ENCODE data around the gene NDUFB11.
A peak's percentile ranks its signal among the peaks of the same experiment; 100 is the strongest.

The NDUFB11 gene

DNA sequence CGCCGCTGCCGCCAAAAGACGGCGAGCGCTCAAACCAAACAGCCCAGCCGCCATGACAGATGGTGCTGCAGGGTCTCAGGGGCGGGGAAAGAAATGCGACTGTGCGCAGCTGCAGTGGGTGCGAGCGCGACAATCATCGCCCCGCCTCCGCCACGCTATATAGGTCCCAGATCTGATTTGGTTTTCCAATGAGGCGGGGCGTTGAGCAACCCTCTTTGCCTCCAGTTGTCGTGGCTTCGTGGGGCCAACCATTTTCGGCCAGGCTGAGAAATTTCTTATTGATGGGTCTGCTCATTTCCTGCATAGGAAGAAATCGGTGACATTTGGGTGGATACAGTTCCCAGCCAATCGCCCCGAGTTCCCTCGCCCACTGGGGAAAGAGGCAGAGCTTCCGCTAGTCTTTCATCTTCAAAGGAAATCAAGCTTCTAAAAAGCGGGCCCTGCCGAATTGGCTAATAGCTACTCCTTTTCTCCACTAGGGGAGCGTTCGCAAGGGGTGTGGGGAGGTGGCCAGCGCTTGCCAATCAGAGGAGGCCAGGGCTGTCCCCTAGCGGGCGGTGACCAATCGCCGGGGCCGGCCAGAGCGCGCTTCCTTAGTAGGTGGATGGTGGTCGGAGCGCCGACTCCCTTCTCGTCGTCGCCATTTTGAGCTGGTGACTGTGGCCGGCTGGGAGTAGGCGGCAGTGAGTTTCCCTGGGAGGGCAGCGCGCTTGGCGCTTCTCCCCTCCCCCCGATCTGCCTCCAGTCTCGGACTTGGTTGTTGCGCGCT is at the start of gene NDUFB11, which contains the start of gene RBM10:
TSS of gene NDUFB11 (minus strand) at position 77 of the 769 bp plus-strand sequence. CDS start at position 54, 23 bp downstream.
TSS of gene RBM10 (plus strand) at position 596 of the 769 bp plus-strand sequence. CDS start 2,261 bp downstream, outside the sequence.
- peak; percentile 15 to 93 (median 81) for DNase-seq

DNA sequence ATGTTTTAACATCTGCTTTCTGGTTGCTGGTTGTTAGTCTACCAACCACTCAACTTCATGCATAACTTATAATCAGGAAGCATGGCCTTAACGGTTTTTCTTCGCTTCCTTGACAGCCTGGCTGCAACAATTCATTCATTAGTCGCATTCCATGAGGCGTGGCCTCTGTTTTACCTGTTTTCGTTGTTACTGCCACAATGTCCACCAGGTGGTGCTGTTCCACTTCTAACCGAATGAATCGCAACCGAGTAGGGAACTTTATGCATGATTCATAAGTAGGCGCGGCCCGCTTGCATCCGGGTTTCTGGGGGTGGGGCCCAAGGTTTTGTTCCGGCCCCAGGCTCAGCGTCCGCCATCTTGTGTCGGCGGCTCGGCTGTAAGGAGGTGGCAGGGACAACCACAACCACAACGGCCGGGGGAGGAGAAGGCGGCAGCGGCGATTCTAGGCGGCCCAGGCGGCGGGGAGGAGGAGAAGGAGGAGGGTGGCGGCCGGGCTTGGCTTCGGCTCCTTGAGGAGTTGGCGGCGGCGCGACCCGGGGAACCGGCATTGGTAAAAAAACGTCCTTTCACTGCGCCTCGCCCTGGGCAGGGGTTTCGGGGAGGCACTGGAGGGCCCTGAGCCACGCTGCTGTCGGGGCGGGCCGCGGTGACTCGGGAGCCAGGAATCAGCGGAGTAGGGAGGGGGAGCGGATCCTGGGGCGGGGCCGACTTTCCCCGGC is 49.1 kb upstream of the NDUFB11 start, which contains the start of gene UBA1:
TSS of gene UBA1 (plus strand) at position 355 of the 719 bp plus-strand sequence. CDS start 4,974 bp downstream, outside the sequence.
- peak; percentile 18 to 99 (median 86) for DNase-seq

DNA sequence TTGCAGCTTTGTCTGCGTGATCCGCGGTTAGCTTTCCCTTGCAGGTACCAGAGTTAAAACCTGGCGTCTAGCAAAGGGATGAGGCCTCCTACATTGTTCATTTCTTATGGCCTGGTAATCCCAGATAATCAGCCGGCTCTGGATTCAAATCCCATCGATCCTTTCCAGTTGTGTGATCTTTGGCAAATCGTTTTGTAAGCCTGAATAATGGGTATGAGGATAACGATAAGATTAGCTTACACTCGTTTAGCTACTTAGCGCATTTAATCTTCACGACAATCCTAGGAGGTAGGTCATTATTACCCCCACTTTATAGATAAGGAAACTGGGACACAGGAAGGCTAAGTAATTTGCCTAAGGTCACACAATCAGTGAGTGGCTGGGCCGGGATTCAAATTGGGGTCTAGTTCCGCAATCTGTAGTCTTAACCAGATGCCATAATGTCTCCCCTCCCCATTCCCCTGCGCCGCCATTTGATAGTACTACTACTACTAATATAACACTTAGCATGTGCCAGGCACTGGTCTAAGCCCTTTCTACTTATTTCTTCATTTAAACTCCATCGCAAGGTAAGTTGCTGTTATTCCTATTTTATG is 47.4 kb upstream of the NDUFB11 start:
- DNase-seq, result no peak

- DNase-seq, result no peak
Observed at GRCh38 chrX:47191331-47191730, 46.8 kb upstream of the NDUFB11 start.

GRCh38 chrX:47190445-47191269 is 46.2 kb upstream of the NDUFB11 start:
- peak; percentile 3 to 89 (median 73) for DNase-seq

GRCh38 chrX:47189906-47190305 is 45.4 kb upstream of the NDUFB11 start:
- DNase-seq, result no peak

DNA sequence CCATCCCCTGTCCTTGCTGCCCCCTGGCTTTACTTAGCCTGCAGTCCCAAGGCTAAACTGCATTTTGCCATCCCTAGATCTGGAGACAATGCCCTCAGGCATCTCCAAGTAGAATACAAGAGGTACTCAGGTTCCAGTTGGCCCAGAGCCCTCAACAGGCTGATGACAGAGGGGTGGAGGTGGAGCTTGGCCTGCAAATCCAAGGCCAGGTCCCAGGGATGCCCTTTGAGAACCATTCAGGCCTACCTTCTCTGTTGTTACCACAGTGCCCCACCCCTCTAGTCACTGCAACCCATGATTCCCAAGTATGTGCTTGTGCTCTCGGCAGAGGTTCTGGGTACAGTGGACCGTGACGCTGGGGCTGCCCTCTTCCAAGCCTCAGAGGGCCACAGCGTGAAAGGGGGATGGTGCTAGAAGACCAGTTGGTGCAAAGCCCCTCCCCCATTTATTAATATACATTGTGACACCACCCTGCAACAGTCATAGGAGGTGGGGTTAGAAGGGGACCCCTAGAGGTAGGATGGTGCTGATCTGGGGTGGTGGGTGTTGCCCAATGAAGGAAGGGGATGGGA is 42.7 kb upstream of the NDUFB11 start:
- no peak for DNase-seq

GRCh38 chrX:47186096-47186740 is 41.7 kb upstream of the NDUFB11 start:
- no peak for DNase-seq

GRCh38 chrX:47185241-47185640 is 40.7 kb upstream of the NDUFB11 start:
- DNase-seq, result no peak

DNA sequence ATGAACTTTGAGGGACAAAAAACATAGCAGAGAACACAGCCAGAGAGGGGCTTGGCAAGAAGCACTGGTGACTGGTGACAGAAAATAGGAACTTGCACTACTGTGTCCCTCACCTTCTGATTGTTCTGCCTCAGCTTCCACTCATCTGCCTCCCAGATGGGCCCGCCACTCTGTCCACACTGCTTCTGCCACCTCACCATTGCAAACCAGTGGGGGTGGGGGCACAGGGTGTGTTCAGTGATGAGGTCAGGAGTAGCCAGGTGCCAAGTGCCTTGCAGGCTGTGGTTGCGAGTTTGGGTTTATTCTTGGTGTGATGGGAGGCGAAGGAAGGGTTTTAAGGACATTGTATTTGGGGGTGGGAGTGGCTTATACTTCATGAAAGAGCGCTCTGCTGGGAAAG is 40.0 kb upstream of the NDUFB11 start:
- DNase-seq, result no peak

- DNase-seq, result no peak
Observed at GRCh38 chrX:47182106-47182700, 37.7 kb upstream of the NDUFB11 start.

DNA sequence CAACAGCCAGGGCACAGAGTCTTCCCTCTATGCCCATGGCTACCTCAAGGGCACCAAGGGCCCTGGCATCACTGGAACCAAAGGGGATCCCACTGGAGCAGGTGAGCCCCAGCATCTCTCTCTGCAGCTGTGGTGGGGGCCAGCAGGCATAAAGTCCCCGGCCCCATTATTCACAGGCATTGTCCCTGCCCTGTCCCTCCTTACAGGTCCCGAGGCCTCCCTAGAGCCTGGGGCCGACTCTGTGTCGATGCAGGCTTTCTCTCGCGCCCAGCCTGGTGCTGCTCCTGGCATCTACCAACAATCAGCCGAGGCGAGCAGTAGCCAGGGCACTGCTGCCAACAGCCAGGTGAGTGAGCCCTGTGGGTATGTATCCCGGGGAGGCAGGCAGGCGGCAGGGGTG is 36.8 kb upstream of the NDUFB11 start:
- DNase-seq, result no peak

DNA sequence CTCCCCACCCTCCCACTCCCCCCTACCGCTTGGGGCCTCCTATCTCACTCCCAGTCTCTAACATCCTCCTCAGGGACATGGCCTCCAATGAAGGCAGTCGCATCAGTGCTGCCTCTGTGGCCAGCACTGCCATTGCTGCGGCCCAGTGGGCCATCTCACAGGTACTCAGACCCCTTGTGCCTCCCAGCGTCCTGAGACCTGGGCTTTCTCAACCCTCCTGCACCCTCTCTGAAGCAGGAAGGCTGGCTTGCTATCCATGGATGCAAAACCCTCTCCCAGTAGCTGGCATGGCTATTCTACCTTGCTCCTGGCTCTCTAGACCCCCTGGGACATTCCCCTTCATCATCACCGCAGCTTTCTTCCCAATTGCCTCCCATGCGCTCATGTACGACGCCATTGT is 35.8 kb upstream of the NDUFB11 start:
- no peak for DNase-seq

DNA sequence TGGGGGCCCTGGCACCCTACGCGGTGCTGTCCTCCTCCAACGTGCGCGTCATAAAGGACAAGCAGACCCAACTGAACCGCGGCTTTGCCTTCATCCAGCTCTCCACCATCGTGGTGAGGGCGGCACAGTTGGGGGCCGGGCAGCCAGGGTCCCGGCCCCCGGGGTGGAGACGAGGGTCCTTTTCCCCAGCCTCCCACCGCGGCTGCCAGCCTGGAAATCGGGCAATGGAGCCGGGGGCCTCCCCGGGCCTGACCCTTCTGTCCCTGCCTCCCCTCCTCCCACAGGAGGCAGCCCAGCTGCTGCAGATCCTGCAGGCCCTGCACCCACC is 35.4 kb upstream of the NDUFB11 start:
- DNase-seq, result no peak

DNA sequence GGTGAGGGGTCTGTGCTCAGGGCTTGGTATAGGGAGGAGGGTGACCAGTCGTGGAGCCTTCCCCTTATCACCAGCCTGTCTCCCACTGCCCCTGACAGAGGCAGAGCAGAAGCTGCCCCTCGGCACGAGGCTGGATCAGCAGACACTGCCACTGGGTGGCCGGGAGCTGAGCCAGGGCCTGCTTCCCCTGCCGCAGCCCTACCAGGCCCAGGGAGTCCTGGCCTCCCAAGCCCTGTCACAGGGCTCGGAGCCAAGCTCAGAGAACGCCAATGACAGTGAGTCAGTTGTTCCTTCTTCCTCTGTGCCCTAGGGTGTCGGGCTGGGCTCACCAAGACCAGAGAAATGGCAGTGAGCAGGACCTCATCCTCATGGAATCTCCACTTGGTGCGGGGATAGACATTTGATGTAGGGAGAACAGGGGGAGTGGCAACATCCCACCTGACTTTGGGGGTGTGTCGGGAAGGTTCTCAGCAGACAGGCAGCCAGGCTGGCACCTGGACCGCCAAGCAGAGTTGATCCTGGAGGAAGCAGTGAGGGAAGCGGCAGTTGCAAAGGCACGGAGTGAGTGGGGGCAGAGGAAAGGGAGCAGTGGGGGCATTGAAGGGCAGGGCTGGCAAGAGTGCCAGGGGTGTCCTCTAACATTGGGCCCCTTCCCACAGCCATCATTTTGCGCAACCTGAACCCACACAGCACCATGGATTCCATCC is 34.9 kb upstream of the NDUFB11 start:
- peak in 37 of 51 donors; percentile 1 to 71 (median 30) for DNase-seq

GRCh38 chrX:47178337-47178736 is 33.8 kb upstream of the NDUFB11 start:
- DNase-seq, result no peak

DNA sequence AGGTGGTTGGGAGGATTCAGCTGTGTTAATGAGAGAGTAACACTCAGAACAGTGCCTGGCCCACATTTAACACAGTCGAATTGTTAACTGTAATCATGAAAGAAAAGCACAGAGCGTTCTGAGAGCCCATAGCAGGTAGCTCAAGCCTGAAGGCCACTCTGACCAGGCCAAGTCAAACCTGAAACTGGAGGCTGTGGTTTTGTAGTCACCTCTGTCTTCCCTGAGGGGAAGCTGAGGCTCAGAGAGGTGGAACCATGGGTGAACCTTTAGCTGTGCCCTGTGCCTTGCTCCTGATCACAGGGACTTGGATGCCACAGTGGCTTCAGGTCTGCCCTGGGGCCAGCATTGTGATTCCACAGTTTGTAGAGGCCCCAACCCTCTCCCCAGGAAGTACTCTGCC is 32.6 kb upstream of the NDUFB11 start:
- DNase-seq, result no peak

DNA sequence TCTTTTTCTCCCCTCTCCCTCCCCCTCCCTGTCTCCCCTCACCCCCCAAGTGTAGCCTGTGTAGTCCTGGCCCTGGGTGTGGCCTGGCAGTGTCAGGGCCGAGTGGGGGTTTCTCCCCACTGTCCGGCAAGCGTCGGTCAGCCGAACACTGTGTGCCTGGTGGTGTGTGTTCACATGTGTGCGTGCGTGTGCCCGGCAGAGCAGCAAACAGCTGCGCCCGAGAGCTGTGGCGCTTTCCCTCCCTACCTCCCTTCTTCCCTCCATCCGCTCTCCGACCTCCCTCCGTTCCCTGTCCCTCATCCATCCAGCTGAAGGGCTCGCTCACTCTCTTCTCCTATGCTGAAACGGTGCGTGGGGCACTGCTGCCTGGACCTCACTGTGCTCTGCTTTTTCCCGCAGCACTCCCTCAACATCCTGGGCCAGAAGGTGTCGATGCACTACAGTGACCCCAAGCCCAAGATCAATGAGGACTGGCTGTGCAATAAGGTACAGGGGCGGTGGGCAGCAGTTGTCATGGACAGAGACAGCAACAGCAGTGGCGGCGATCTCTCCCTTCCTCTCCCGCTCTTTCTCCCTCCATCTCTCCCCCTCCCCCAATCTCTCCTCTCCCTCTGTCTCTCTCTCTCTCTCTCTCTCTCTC is 31.7 kb upstream of the NDUFB11 start:
- no peak for DNase-seq

- no peak for DNase-seq
Observed at GRCh38 chrX:47175588-47175980, 31.1 kb upstream of the NDUFB11 start.
